Breast epithelium (tissue), 3 donors: ENCODE measurements around the gene MAB21L2.

Experiments used
- POLR2A ChIP-seq: fragments of 450-650 bp; IDR thresholded peaks from one replicate; pipeline ENCODE4 v1.6.1; 2016; ENCODE audit warnings: antibody characterized with exemption, mild to moderate bottlenecking, moderate library complexity
- TF ChIP-seq, protein P1 (sequence below), 3 donors: fragments of 450-650 bp; IDR thresholded peaks; one replicate each; pipeline ENCODE4 v1.5.1; 2016 to 2017; ENCODE audit warnings: antibody characterized with exemption in 3 of 3, mild to moderate bottlenecking in 3 of 3, moderate library complexity in 3 of 3

DNA sequence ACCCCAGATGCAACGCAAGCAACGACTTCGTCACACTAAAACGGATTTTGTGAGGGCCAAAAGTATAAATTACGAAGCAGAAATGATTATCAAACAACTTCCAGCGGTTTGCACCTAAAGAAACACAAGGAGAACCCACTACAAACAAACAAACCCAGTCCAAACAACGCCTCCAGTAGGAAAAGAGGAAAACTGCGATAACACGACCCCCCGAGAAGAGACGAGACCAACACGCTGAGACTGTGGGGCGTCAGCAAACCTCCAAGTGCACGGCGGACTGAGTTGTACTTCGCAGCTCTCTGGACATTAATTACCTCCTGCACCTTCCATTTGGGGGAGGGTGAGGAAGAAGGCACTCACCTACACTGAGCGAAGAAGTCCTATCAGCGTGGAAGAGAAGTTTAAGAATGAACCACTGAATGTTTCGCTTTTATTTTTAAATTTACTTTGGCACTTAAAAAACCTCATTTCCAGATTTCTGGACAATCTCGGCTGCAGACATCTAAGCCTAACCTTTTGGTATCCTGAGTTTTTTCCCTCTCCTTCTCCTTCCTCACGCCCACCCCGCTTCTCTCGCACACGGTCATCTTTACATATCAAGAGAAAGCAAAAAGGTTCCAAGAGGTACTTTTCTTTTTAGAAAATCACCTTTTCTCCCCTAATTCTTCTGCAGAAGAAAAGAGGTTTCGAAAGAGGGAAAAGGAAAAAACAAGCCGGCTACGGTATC is at the start of gene MAB21L2:
- no peak for TF ChIP-seq POLR2A
- TF ChIP-seq, protein P1, sequence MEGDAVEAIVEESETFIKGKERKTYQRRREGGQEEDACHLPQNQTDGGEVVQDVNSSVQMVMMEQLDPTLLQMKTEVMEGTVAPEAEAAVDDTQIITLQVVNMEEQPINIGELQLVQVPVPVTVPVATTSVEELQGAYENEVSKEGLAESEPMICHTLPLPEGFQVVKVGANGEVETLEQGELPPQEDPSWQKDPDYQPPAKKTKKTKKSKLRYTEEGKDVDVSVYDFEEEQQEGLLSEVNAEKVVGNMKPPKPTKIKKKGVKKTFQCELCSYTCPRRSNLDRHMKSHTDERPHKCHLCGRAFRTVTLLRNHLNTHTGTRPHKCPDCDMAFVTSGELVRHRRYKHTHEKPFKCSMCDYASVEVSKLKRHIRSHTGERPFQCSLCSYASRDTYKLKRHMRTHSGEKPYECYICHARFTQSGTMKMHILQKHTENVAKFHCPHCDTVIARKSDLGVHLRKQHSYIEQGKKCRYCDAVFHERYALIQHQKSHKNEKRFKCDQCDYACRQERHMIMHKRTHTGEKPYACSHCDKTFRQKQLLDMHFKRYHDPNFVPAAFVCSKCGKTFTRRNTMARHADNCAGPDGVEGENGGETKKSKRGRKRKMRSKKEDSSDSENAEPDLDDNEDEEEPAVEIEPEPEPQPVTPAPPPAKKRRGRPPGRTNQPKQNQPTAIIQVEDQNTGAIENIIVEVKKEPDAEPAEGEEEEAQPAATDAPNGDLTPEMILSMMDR (IDR thresholded peaks at IDR 0.05): no peak
